CD4-positive, alpha-beta T cell (primary cell): ENCODE results near the gene EFCAB14. TPM values are rescaled to one million over a fixed set of nuclear protein-coding genes. Genes with fewer than 3 reads are reported as not detected.
A peak's percentile ranks its signal among the peaks of the same experiment; 100 is the strongest.
"Not testable (repeated sequence)": the region's sequence is repeated elsewhere in the genome, so short reads cannot be mapped to it uniquely, and the experiment has no call there.

Experiments
- ATAC-seq: fragments of 200-7000 bp; cut with Tn5 transposase; one replicate; pipeline ENCODE4 v1.10.0; 2022; ENCODE audit warnings: mild to moderate bottlenecking; ENCODE audit not compliant: poor library complexity
- CTCF ChIA-PET: fragments of 350-600 bp; sonication (Branson Sonifier 250); formaldehyde crosslinking; loops from one replicate; lab custom pipeline; 2021; ENCODE audit warnings: antibody characterized with exemption, inconsistent platforms; lab: Charles Lee
- POLR2A ChIA-PET: fragments of 350-600 bp; sonication (Branson Sonifier 250); formaldehyde crosslinking; loops from one replicate; lab custom pipeline; 2021; ENCODE audit warnings: antibody characterized with exemption, inconsistent platforms; lab: Charles Lee
- DNase-seq, 14 experiments: peaks; one replicate each; pipeline ENCODE4 v3.0.0-alpha.2; 2013 to 2020; ENCODE audit warnings: mixed read lengths in 2 of 14
- H3K27ac ChIP-seq, 2 donors: one replicate each; pipeline versions ENCODE4 v1.5.1 to v1.7.0; 2013; ENCODE audit warnings: low read length in 2 of 2, low read depth in 1 of 2, mild to moderate bottlenecking in 1 of 2
- H3K27me3 ChIP-seq, 2 experiments: 1 replicate in 1 of 2; 2 replicates in 1 of 2; pipeline versions ENCODE4 v1.6.1 to v1.7.0; 2013; ENCODE audit warnings: low read length in 2 of 2, control low read depth in 1 of 2, mild to moderate bottlenecking in 1 of 2, moderate library complexity in 1 of 2; ENCODE audit not compliant: insufficient read depth in 2 of 2, control insufficient read depth in 1 of 2
- H3K36me3 ChIP-seq: one replicate; pipeline ENCODE4 v1.6.1; 2013; ENCODE audit warnings: low read length, control low read depth; ENCODE audit not compliant: insufficient read depth
- H3K4me1 ChIP-seq: one replicate; pipeline ENCODE4 v1.6.1; 2013; ENCODE audit warnings: low read length, control low read depth; ENCODE audit not compliant: insufficient read depth
- H3K4me3 ChIP-seq: one replicate; pipeline ENCODE4 v1.5.1; 2013; ENCODE audit warnings: mild to moderate bottlenecking, low read length, moderate library complexity
- H3K9me3 ChIP-seq, 2 experiments: 1 replicate in 1 of 2; 2 replicates in 1 of 2; pipeline versions ENCODE4 v1.6.1 to v1.7.0; 2013; ENCODE audit warnings: low read length in 2 of 2, mild to moderate bottlenecking in 2 of 2, control low read depth in 1 of 2, moderate library complexity in 1 of 2; ENCODE audit not compliant: control insufficient read depth in 1 of 2, insufficient read depth in 1 of 2
- H3K27ac Mint-ChIP-seq: one replicate; pipeline ENCODE4 v1.8.0; 2020; ENCODE audit warnings: mixed read lengths
- H3K27me3 Mint-ChIP-seq: one replicate; pipeline ENCODE4 v1.8.0; 2021; ENCODE audit warnings: mixed read lengths
- H3K36me3 Mint-ChIP-seq: one replicate; pipeline ENCODE4 v1.8.0; 2021; ENCODE audit warnings: low read depth, mixed read lengths
- H3K4me1 Mint-ChIP-seq: one replicate; pipeline ENCODE4 v1.8.0; 2021; ENCODE audit warnings: low read depth, mixed read lengths
- H3K4me3 Mint-ChIP-seq: one replicate; pipeline ENCODE4 v1.8.0; 2020; ENCODE audit warnings: mild to moderate bottlenecking, mixed read lengths
- H3K9me3 Mint-ChIP-seq: one replicate; pipeline ENCODE4 v1.8.0; 2020; ENCODE audit warnings: mixed read lengths
- intact Hi-C, 2 experiments: fragments of 100-400 bp; cut with DNase I in 1 of 2; cut with micrococcal nuclease in 1 of 2; formaldehyde crosslinking; loops; one replicate each; pipeline versions ENCODE4 v1.15.1 to v1.9.0; 2023 to 2025; cut with DNase I, micrococcal nuclease
- total RNA-seq, 174 experiments: library from RNA in 2 of 174; stranded (reverse) in 2 of 174; gene quantifications; one replicate each; pipeline ENCODE4 v1.2.3 and lab custom pipeline; 2021 to 2026
- TF ChIP-seq, protein P1 (sequence below): fragments of 200-600 bp; IDR thresholded peaks from one replicate; pipeline ENCODE4 v1.8.0; 2022; ENCODE audit warnings: antibody characterized with exemption, mild to moderate bottlenecking

EFCAB14 gene
- total RNA-seq, 2 experiments from 2014 or later, result 36.8 to 38.3 TPM

DNA sequence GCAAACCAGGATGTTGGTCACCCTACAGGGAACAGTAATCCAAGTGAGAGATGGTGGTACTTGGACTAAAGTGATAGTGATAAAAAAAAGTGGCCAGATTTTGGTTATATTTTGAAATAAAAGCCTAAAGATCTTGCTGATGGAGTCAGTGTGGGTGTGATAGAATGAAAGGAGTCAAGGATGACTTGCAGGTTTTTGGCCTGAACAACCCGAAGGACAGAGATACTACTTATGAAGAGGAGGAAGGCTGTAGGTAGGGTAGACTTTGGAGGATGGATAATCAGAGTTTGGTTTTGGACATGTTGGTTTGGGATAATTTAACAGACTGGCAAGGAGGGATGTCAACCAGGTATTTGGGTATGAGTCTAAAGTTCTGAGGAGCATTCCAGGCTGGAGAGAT, 48.8 kb downstream of the EFCAB14 start:
- no peak overlapping the region for H3K4me3 ChIP-seq
- peaks cover 20% of the 10 kb centered on the region for H3K4me1 Mint-ChIP-seq

DNA sequence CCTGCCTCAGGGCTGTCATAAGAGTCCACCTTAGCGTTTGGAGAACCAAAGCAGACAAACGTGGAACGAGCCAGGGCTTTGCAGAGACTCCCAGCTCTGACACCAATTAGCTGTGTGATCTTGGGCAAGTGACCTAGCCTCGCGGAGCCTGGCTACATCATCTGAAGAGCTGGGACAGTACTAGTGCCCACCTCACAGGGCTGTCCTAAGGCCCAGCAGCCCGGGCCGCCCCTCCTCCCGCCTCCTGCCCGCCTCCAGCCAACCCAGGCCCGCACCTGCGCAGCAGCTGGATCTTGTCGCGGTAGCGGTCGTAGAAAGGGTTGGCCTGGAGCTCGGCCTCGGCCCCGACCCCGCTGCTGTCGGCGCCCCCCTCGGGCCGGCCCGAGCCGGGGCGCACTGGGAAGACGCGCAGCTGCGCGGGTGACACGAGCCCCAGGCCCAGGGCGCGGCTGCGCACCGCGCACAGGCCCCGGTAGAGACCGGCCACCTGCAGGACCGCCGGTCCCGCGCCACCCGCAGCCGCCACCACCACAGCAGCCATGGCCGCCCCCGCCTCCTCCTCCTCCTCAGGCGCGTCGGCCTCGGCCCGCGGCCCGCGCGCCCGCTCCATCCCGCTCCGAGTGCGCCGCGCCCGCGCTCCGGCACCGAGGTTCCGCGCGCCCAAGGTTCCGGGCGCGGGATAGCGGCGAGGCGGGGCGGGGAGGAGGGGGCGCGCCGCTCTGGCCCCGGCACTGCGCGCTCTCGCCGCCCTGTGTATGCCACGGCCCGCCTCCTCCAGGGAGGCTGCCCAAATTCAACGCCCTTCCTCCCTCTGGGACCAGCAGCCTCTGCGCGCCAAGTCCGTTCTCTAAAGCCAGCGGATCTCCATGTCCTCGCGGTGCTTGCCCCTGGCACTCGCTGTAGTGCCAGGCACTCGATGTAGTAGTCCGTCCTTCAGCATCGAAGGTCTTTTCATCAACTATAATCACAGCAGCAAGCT, 50.8 kb downstream of the EFCAB14 start, which contains the start of gene ATPAF1:
Gene ATPAF1, minus strand, starts transcription at position 583 of the 979 bp plus-strand sequence. Its CDS starts 42 bp downstream, at position 541.
- peak; percentile 31 to 83 (median 54) for DNase-seq
- POLR2A ChIA-PET, result interaction anchor here (0.6 to 2.5 kb wide), 8 partner anchors 9 to 290 kb away, joined by 3 to 18 read pairs (median 6); partner anchors contain the start of genes EFCAB14, MKNK1 and MOB3C
- intact Hi-C loops, result loop anchor here (1.0 to 5.0 kb wide), 4 partner anchors 49 to 63 kb away; partner anchors contain the start of genes EFCAB14 (in 2 of the 2), MKNK1 (in 1 of the 2) and MOB3C (in 1 of the 2)

More for the DNA sequence above, 48.8 kb downstream of the EFCAB14 start:
- Mint-ChIP-seq H3K27me3 (no peaks in the 10 kb centered on the region), H3K4me3 (no peak overlapping the region), H3K27ac (no peak overlapping the region), H3K36me3 (peaks cover 19% of the 10 kb centered on the region), H3K9me3 (no peaks in the 10 kb centered on the region)
- ATAC-seq (no peak), DNase-seq (no peak)
- Histone ChIP-seq H3K27ac (no peak overlapping the region), H3K4me1 (peaks cover 22% of the 10 kb centered on the region), H3K36me3 (peaks cover 15% of the 10 kb centered on the region), H3K9me3 (no peaks in the 10 kb centered on the region), H3K27me3 (no peaks in the 10 kb centered on the region)
- intact Hi-C loops, result no loop called here
- TF ChIP-seq, protein P1, sequence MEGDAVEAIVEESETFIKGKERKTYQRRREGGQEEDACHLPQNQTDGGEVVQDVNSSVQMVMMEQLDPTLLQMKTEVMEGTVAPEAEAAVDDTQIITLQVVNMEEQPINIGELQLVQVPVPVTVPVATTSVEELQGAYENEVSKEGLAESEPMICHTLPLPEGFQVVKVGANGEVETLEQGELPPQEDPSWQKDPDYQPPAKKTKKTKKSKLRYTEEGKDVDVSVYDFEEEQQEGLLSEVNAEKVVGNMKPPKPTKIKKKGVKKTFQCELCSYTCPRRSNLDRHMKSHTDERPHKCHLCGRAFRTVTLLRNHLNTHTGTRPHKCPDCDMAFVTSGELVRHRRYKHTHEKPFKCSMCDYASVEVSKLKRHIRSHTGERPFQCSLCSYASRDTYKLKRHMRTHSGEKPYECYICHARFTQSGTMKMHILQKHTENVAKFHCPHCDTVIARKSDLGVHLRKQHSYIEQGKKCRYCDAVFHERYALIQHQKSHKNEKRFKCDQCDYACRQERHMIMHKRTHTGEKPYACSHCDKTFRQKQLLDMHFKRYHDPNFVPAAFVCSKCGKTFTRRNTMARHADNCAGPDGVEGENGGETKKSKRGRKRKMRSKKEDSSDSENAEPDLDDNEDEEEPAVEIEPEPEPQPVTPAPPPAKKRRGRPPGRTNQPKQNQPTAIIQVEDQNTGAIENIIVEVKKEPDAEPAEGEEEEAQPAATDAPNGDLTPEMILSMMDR, result no peak
- ChIA-PET CTCF (no interaction called here), POLR2A (no interaction called here)

DNA sequence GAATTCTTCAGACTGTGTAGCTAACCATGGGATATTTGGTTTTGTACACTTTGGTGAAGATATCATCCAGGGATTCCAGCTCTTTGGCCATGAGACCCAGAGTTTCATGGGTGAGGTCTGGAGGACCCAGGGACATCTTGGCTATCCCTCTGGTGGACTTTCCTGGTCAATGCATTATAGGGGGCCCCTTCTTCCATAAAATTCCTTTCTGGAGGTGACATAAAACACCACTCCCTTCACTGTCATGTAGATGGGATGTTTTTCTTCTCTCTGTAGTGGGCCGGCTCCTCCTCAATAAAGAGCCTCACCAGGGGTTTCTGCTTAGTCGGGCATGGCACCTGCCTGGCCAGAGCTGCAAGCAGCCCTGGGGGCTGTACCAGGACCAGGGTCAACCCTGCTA, 52.9 kb downstream of the EFCAB14 start:
- H3K27ac ChIP-seq, result no peak overlapping the region
- H3K27me3 ChIP-seq, result no peaks in the 10 kb centered on the region
- no peak for ATAC-seq
- ChIA-PET POLR2A (no interaction called here), CTCF (no interaction called here)
- no peak for DNase-seq
- intact Hi-C loops, result loop anchor here (2.0 to 5.0 kb wide), 3 partner anchors 49 to 61 kb away; partner anchors contain the start of genes EFCAB14 (in 1 of the 2), MKNK1 (in 1 of the 2) and MOB3C (in 1 of the 2)
- Mint-ChIP-seq H3K4me1 (peaks cover 16% of the 10 kb centered on the region), H3K36me3 (peaks cover 48% of the 10 kb centered on the region), H3K27ac (no peak overlapping the region), H3K4me3 (peak overlapping the region; percentile 87), H3K9me3 (no peaks in the 10 kb centered on the region), H3K27me3 (no peaks in the 10 kb centered on the region)
- peaks cover 22% of the 10 kb centered on the region for H3K4me1 ChIP-seq
- TF ChIP-seq, protein P1, result no peak
- peaks cover 21% of the 10 kb centered on the region for H3K36me3 ChIP-seq
- no peaks in the 10 kb centered on the region for H3K9me3 ChIP-seq
- H3K4me3 ChIP-seq, result no peak overlapping the region

More for the DNA sequence above, 50.8 kb downstream of the EFCAB14 start, which contains the start of gene ATPAF1:
- H3K4me3 Mint-ChIP-seq, result peak within 1 kb of the TSS; percentile 87
- Histone ChIP-seq H3K4me1 (peaks cover 22% of the 10 kb centered on the region), H3K27me3 (no peaks in the 10 kb centered on the region), H3K9me3 (no peaks in the 10 kb centered on the region), H3K36me3 (peaks cover 21% of the 10 kb centered on the region), H3K4me3 (peak within 1 kb of the TSS; percentile 81), H3K27ac (peak within 1 kb of the TSS; percentile 7 to 68)
- peak within 1 kb of the TSS; percentile 69 for H3K27ac Mint-ChIP-seq
- no peaks in the 10 kb centered on the region for H3K9me3 Mint-ChIP-seq
- H3K27me3 Mint-ChIP-seq, result no peaks in the 10 kb centered on the region
- CTCF ChIA-PET, result interaction anchor here (0.9 to 2.7 kb wide), 2 partner anchors 51 to 64 kb away, joined by 3 to 7 read pairs; partner anchors contain the start of genes EFCAB14 and MKNK1
- H3K4me1 Mint-ChIP-seq, result peaks cover 16% of the 10 kb centered on the region
- TF ChIP-seq, protein P1, result no peak
- ATAC-seq, result peak; percentile 87
- H3K36me3 Mint-ChIP-seq, result peaks cover 38% of the 10 kb centered on the region

DNA sequence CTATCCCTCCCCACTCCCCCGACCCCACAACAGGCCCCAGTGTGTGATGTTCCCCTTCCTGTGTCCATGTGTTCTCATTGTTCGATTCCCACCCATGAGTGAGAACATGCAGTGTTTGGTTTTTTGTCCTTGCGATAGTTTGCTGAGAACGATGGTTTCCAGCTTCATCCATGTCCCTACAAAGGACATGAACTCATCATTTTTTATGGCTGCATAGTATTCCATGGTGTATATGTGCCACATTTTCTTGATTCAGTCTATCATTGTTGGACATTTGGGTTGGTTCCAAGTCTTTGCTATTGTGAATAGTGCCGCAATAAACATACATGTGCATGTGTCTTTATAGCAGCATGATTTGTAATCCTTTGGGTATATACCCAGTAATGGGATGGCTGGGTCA, 56.0 kb downstream of the EFCAB14 start:
- H3K9me3 Mint-ChIP-seq, result not testable (repeated sequence)

More for the DNA sequence above, 56.0 kb downstream of the EFCAB14 start:
- peaks cover 16% of the 10 kb centered on the region for H3K4me1 Mint-ChIP-seq
- H3K9me3 ChIP-seq, H3K27ac ChIP-seq, DNase-seq, H3K27me3 Mint-ChIP-seq, H3K27ac Mint-ChIP-seq, H3K4me3 ChIP-seq, H3K4me3 Mint-ChIP-seq, CTCF ChIA-PET, H3K27me3 ChIP-seq, intact Hi-C loops, ATAC-seq: not testable (repeated sequence)
- H3K36me3 Mint-ChIP-seq, result peaks cover 72% of the 10 kb centered on the region
- peaks cover 27% of the 10 kb centered on the region for H3K36me3 ChIP-seq
- H3K4me1 ChIP-seq, result peaks cover 17% of the 10 kb centered on the region
- POLR2A ChIA-PET, result interaction anchor here (0.6 kb wide), 1 partner anchor 60 kb away, joined by 3 read pairs; no protein-coding TSS in a partner anchor
